GM10847 (cell line): ENCODE measurements around the gene ARFIP2.

Experiments
- POLR2A ChIP-seq: IDR thresholded peaks from 2 replicates; pipeline ENCODE4 v1.6.1; 2011; ENCODE audit not compliant: insufficient read length; ENCODE audit errors: extremely low read depth

Gene ARFIP2

DNA sequence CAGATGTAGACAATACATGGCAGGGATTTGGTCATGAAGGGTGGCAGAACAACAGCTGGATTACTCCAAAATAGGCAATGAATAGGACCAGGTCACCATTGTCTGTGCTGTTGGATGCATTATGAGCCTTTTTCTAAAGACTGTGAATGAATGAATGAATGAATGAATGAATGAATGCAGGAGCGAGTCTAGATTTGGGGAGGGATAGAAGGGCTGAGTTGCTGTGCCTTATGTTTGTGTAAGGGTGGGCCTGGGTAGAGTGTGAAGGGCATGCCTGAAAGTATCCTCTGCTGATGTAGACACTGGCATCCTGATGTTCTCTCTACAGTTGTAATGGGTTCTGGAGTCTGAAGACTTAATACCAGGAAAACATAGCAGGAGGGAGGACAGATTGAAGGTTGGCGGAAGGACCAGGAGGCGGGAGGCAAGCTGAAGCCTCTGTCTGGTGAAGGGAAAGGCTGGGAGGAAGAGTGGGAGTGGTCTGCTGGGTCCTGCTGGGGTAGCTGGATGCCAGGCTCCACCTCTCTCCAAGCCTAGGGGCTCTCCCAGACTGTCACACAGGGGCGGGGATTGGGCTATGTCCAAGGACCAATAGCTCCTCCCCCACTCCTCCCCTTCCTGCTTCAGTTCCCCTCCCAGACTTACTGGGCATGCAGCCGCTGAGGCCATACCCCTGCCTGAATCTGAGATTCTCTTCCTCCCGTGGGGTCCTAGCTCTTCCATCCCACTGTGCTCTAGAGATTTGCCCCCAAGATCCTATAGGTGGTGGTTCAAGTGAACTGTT lies 12.2 kb downstream of the ARFIP2 start:
- TF ChIP-seq POLR2A: no peak

GRCh38 chr11:6459099-6459450 lies 22.1 kb downstream of the ARFIP2 start:
- no peak for TF ChIP-seq POLR2A

DNA sequence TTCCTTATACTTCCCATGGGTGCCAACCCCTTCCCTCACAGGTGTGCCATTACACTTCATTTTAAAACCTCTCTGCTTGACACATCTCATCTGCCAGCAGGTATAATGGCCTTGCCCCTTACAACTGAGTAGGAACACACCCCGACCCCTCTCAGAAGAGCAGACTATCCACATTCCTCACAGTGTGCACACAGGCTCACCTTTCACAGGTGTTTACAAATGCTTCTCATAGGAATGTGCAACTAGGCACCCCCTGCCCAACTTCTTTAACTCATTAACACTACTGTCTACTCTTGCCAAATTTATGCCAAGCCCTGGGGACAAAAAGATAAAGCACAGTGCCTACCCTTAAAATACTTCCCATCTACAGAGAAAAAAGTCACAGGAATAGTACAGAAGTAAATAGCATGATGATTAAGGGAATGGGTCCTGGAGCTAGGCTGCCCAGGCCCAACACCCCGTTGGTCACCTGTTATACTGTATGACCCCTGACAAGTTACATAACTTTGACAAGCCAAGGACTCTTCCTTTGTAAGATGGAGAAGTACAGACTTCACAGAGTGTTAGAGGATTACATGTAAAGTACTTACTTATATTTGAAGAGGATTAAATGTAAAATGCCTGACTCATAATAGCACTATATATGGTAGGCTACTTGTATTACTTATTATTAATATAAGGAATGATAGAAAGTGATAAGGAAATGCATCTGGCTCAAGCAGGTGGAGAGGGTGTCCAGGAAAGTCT lies 22.6 kb downstream of the ARFIP2 start:
- TF ChIP-seq POLR2A: no peak

DNA sequence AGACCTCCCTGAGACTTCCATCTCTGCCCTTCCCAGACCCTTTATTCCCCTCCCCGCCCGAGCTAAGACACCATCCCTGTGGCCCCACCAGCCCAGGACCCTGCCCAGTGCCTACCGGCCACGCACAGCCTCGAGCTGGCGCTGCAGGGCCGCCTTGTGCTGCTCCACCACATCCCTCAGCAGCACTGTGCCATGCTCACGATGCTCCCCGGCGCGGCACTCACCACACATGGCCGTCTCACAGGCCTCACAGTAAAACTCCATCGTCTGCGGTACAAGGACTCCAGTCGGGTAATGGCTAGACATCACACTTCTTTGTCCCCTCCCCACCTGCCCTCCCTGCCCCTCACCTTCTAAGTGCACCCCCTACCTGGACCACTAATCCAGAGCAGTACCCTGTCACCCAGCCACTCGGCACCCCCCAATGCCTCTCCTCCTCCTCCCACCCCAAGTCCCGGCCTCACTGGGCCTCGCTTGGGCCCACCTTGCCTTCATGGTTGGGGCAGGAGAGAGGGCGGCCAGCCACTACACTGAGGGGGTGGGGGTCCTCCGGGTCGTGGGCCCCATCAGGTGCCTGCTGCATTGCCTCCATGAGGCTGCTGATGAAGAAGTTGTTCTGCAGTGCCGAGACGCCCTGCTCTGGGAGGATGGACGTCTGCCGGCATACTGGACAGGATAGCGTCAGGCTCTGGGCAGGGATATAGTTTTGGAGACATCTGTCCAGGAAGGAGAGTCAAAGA lies 23.4 kb downstream of the ARFIP2 start:
- no peak for TF ChIP-seq POLR2A

DNA sequence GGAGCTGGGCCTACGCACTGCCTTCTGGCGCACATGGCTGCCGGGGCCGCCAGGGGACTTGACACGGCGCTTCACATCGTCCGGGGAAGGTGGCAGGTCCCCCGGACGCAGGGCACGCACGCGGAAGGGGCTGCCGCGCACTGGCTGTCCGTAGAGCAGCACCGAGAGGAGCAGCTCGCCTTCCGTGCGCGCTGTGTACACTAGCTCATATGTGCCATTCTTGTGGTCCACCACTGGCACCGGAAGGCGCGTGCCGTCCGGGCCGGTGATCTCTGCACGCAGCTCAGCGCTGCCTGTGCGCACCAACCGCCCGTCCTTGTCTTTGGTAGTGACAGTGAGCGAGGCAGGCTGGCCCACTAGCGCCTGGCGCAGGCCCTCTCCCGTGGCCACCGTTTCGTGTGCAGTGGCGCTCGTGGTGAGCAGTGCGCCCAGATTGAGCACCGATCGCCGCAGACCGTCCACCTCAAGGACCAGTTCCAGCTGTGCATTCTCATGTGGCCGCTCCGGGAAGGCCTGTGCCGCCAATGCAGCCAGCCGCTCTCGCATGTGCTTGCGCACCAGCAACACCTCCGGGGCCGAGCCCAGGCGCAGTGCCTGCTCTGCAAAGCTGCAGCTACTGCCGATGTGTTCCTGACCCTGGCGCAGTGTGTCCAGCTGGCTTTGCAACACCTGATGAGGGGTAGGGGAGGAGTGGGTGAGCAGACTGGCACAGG lies 24.6 kb downstream of the ARFIP2 start:
- TF ChIP-seq POLR2A: no peak

GRCh38 chr11:6455070-6455469 lies 26.1 kb downstream of the ARFIP2 start:
- TF ChIP-seq POLR2A: no peak

- TF ChIP-seq POLR2A: no peak
These were observed 28.0 kb downstream of the ARFIP2 start for GRCh38 chr11:6453152-6453551.

- TF ChIP-seq POLR2A: no peak
These were observed 28.9 kb downstream of the ARFIP2 start for GRCh38 chr11:6452219-6452618.

GRCh38 chr11:6448574-6448973 lies 32.6 kb downstream of the ARFIP2 start:
- no peak for TF ChIP-seq POLR2A

- TF ChIP-seq POLR2A: no peak
These were observed 37.7 kb downstream of the ARFIP2 start for GRCh38 chr11:6443269-6444003.

GRCh38 chr11:6442441-6442840 lies 38.7 kb downstream of the ARFIP2 start:
- no peak for TF ChIP-seq POLR2A

DNA sequence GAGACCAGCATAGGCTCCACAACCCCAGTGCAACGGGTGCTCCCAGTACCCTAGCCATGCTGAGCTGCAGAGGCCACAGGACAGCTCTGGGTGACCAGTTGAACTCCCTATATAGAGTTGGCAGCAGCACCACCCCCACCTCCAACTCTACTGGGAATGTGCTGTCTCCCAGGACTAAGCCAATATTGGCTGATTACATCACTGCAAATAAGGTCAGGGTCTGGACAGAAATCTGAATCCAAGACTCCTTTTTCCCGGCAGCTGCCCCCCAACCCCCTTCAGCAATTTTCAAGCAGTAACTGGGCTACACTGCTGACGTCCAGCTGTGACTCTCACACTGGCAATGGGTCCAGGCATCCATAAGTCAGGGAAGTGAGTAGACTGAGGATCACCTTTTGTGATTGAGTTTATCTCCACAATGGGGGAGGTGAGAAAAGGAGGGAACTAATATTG lies 40.2 kb downstream of the ARFIP2 start, which contains the start of gene HPX:
HPX (minus strand) TSS at position 82 of the 453 bp plus-strand sequence; CDS start at position 58, 24 bp downstream.
- no peak for TF ChIP-seq POLR2A

GRCh38 chr11:6438979-6439571 lies 42.1 kb downstream of the ARFIP2 start:
- no peak for TF ChIP-seq POLR2A

- TF ChIP-seq POLR2A: no peak
These were observed 43.1 kb downstream of the ARFIP2 start for GRCh38 chr11:6437993-6438392.
